Aorta (tissue), 5 donors: ENCODE measurements around the gene SLC6A19. TPM values are rescaled to one million over a fixed set of nuclear protein-coding genes. Genes with fewer than 3 reads are reported as not detected.

Experiments
- ATAC-seq: fragments of 200-7000 bp; cut with Tn5 transposase; one replicate; pipeline ENCODE4 v1.9.1; 2022; ENCODE audit warnings: moderate library complexity; ENCODE audit not compliant: low FRiP score
- DNase-seq, 2 donors: peaks; one replicate each; pipeline ENCODE4 v3.0.0-alpha.2; 2020
- H3K27ac ChIP-seq, 2 donors: one replicate each; pipeline ENCODE4 v1.5.1; 2013; ENCODE audit warnings: low read length in 2 of 2, mild to moderate bottlenecking in 2 of 2, moderate library complexity in 2 of 2, control low read depth in 1 of 2, inconsistent platforms in 1 of 2, low read depth in 1 of 2
- H3K27me3 ChIP-seq, 2 donors: one replicate each; pipeline ENCODE4 v1.6.1; 2013; ENCODE audit warnings: control low read depth in 1 of 2, low read length in 1 of 2, mild to moderate bottlenecking in 1 of 2, moderate library complexity in 1 of 2; ENCODE audit not compliant: insufficient read depth in 2 of 2, control insufficient read depth in 1 of 2
- H3K36me3 ChIP-seq, 2 donors: one replicate each; pipeline ENCODE4 v1.6.1; 2013; ENCODE audit warnings: control low read depth in 1 of 2, low read length in 1 of 2, mild to moderate bottlenecking in 1 of 2; ENCODE audit not compliant: insufficient read depth in 2 of 2, control insufficient read depth in 1 of 2
- H3K4me1 ChIP-seq, 2 donors: one replicate each; pipeline ENCODE4 v1.6.1; 2013; ENCODE audit warnings: low read length in 2 of 2, control low read depth in 1 of 2, mild to moderate bottlenecking in 1 of 2, moderate library complexity in 1 of 2; ENCODE audit not compliant: insufficient read depth in 2 of 2, control insufficient read depth in 1 of 2
- H3K4me3 ChIP-seq, 2 donors: one replicate each; pipeline ENCODE4 v1.5.1; 2013; ENCODE audit warnings: low read length in 2 of 2, control low read depth in 1 of 2, mild to moderate bottlenecking in 1 of 2
- H3K9me3 ChIP-seq: one replicate; pipeline ENCODE4 v1.6.1; 2013; ENCODE audit warnings: mild to moderate bottlenecking, low read length; ENCODE audit not compliant: control insufficient read depth
- WGBS, 2 donors: extraction: QIAGEN DNeasy Blood & Tissue Kit; methylation state at CpG; one replicate each; pipeline ENCODE4 v1.1.7; 2013; 5-methylcytosine and 5-hydroxymethylcytosine counted together
- intact Hi-C, 2 donors: fragments of 100-400 bp; cut with DNase I; formaldehyde crosslinking; loops; one replicate each; pipeline versions ENCODE4 v1.14.2 to v1.15.0; 2022
- polyA plus RNA-seq, 2 donors: library from polyadenylated mRNA; stranded (reverse); fragments of 200-250 nt; gene quantifications; one replicate each; pipeline ENCODE4 v1.2.3, GENCODE V29; 2013
- total RNA-seq, 2 donors: library from RNA; stranded (reverse); fragmentation: NEBNext Ultra II Directional; extraction: Animal tissue kit (Norgen Biotek cat#: 25700); gene quantifications; one replicate each; pipeline ENCODE4 v1.2.1, GENCODE V29; 2021
- donor health status: healthy with polysubstance abuse.
- donor health status: Bipolar disorder and iron deficiency.
- donor health status: DM: no; HTN: no; CAD: no.
- donor health status: DM: no; HTN: no; CAD: no.
- donor health status: DM: yes; HTN: yes; CAD: no.

Gene SLC6A19
- total and polyA plus RNA-seq, 4 donors: 0.12 to 9.5 TPM; not detected in 2

DNA sequence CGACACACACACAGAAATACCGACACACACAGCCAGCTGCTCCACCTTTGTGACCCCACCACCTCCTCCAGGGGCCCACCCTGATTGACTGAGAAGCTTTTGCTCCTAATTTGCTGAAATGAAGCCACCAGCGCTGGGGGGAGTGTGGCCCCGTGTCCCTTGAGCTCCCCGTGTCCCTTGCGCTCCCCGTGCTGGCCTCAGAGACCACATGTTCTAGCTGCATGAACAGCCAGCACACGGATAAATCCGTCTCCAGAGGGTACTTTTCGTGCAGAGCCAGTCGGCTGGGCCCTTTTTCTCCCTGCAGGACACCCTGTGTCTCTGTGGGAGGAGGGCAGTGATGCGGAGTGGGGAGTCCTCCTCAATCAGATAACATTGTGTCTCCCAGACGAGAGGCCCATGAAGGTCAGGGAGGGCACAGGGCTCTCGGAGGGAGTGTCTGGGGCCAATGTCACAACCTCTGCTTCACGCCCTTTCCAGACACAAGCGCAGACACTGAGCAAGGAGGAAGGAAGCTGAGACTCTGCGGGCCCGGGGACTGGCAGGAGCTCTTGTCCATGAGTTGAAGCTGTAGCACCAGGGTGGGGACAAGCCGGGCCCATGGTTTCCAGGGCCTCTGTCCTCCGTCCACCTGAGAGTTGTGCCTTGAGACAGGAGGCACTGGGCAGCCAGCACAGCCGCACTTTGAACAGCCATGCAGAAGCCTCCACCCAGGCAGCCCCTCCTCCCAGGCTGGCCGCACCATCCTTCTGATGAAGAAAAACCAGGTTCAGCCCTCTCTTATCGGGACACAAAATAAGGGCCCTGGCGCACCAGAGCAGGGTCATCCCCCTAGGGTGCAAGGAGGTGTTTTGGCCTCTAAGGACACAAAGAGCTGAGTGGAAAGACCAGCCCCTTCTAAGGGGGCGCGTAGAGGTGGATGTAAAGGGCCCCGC is 36.4 kb upstream of the SLC6A19 start:
- DNase-seq (peak in 1 of 2 donors; percentile 63), ATAC-seq (no peak)
- Histone ChIP-seq H3K27me3 (no peaks in the 10 kb centered on the region), H3K27ac (no peak overlapping the region), H3K36me3 (no peaks in the 10 kb centered on the region), H3K4me3 (no peak overlapping the region), H3K9me3 (no peaks in the 10 kb centered on the region), H3K4me1 (no peaks in the 10 kb centered on the region)
- WGBS, 2 donors: 74 to 76% methylated on average over 27 of the region's 27 CpGs
- intact Hi-C loops: loop anchor here in 1 of 2 donors (5.0 kb wide), 1 partner anchor 482 kb away; no protein-coding TSS in a partner anchor

GRCh38 chr5:1165864-1166263 is 35.5 kb upstream of the SLC6A19 start:
- DNase-seq (no peak), ATAC-seq (no peak)
- H3K36me3 ChIP-seq: no peaks in the 10 kb centered on the region
- no peak overlapping the region for H3K4me3 ChIP-seq
- no peaks in the 10 kb centered on the region for H3K27me3 ChIP-seq
- H3K9me3 ChIP-seq: no peaks in the 10 kb centered on the region
- intact Hi-C loops: loop anchor here in 1 of 2 donors (5.0 kb wide), 1 partner anchor 481 kb away; no protein-coding TSS in a partner anchor
- H3K27ac ChIP-seq: no peak overlapping the region
- H3K4me1 ChIP-seq: no peaks in the 10 kb centered on the region

DNA sequence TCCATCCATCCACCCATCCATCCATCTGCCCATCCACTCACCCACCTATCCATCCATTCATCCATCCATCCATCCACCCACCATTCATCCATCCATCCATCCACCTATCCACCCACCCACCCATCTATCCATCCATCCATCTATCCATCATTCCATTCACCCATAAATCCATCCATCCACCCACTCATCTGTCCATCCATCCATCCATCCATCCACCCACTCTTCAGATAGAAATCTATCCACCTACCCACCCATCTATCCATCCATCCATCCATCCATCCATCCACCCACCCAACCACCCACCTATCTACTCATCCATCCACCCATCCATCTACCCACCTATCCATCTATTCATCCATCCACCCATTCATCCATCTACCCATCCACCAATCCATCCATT is 35.0 kb upstream of the SLC6A19 start:
- Histone ChIP-seq H3K36me3 (no peaks in the 10 kb centered on the region), H3K27ac (no peak overlapping the region), H3K4me3 (no peak overlapping the region), H3K4me1 (no peaks in the 10 kb centered on the region), H3K27me3 (no peaks in the 10 kb centered on the region), H3K9me3 (no peaks in the 10 kb centered on the region)
- no peak for ATAC-seq
- intact Hi-C loops: loop anchor here in 1 of 2 donors (5.0 kb wide), 1 partner anchor 481 kb away; no protein-coding TSS in a partner anchor
- no peak for DNase-seq

DNA sequence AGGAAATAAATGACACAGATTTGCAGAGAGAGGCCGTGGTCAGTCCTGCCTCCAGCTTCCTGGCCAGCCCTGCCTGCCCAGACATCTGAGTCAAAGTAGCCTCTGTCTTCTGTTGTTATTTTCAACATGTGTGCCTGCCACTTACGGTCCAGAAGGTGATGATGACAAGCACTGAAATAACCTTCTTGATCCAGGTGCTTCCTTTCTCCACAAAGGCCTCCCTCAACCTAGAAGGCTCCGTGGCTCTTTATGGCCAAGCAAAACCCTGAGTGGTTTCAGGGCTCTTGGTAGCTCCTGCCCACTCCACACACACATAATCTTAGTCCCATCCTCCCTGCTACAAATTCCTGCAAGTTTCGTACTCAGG is 34.1 kb upstream of the SLC6A19 start:
- WGBS, 2 donors: 52 to 54% methylated on average over 4 of the region's 4 CpGs
- Histone ChIP-seq H3K9me3 (no peaks in the 10 kb centered on the region), H3K4me3 (no peak overlapping the region), H3K4me1 (no peaks in the 10 kb centered on the region), H3K27me3 (no peaks in the 10 kb centered on the region), H3K27ac (no peak overlapping the region), H3K36me3 (no peaks in the 10 kb centered on the region)
- DNase-seq: peak in 1 of 2 donors; percentile 28
- intact Hi-C loops: loop anchor here in 1 of 2 donors (5.0 kb wide), 1 partner anchor 480 kb away; no protein-coding TSS in a partner anchor
- no peak for ATAC-seq

- intact Hi-C loops: loop anchor here (2.0 to 5.0 kb wide), 2 partner anchors 477 to 479 kb away; no protein-coding TSS in a partner anchor
- no peaks in the 10 kb centered on the region for H3K9me3 ChIP-seq
- 20 to 24% methylated on average over 28 of the region's 28 CpGs for WGBS, 2 donors
- no peaks in the 10 kb centered on the region for H3K36me3 ChIP-seq
- no peaks in the 10 kb centered on the region for H3K27me3 ChIP-seq
- H3K27ac ChIP-seq: no peak overlapping the region
- H3K4me1 ChIP-seq: no peaks in the 10 kb centered on the region
- DNase-seq: peak; percentile 75 to 80
- peak; percentile 58 for ATAC-seq
- H3K4me3 ChIP-seq: no peak overlapping the region
Measured at GRCh38 chr5:1167728-1168709, 33.4 kb upstream of the SLC6A19 start.

GRCh38 chr5:1168796-1169195 is 32.6 kb upstream of the SLC6A19 start:
- DNase-seq (peak in 1 of 2 donors; percentile 36), ATAC-seq (no peak)
- WGBS, 2 donors: 87% methylated on average over 16 of the region's 16 CpGs
- Histone ChIP-seq H3K27me3 (no peaks in the 10 kb centered on the region), H3K9me3 (no peaks in the 10 kb centered on the region), H3K36me3 (no peaks in the 10 kb centered on the region), H3K27ac (no peak overlapping the region), H3K4me1 (no peaks in the 10 kb centered on the region), H3K4me3 (no peak overlapping the region)
- intact Hi-C loops: loop anchor here (2.0 to 5.0 kb wide), 2 partner anchors 476 to 479 kb away; no protein-coding TSS in a partner anchor

DNA sequence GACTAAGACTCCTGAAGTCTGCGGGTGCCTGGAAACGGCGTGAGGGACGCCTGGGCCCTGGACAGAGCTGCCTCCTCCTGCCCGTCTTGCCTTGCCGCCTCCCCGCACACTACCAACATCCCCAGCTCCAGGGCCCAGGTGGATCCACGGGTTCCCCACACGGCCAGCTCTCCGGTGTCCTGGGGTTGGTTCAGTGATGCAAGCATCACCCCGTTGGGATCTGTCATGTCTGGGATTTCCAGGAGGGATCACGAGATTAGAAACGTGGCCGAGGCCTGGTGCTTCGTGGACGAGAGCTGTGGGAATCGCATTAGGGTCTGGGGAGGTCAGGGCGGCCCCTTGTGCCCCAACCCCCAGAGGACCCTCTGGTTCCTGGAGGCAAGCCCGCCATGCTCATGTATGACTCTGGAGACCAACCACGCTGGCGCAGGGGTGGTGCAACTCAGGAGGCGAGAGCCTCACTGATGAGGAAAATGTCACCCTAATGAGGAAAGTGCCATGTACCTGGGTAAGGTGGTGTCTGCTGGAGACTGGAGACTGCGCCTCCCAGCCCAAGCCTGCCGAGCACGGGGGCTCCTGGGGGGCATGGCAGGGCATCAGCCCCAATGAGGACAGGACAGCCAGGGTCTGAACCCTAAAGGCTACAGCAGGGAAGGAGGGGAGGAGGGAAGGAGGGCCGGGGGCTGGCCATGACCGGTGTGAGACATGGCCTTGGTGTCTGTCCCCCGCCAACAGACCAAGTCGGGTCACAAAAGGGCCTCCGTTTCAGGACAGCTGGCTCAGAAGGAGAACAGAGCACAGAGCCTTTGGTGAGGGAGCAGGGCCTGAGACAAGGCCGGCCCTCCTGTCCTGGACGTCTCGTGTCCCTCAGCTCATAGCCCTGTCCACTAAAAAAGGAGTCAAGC is 31.9 kb upstream of the SLC6A19 start:
- no peaks in the 10 kb centered on the region for H3K4me1 ChIP-seq
- H3K9me3 ChIP-seq: no peaks in the 10 kb centered on the region
- intact Hi-C loops: loop anchor here (2.0 to 5.0 kb wide), 2 partner anchors 475 to 478 kb away; no protein-coding TSS in a partner anchor
- ATAC-seq (no peak), DNase-seq (peak; percentile 29 to 64)
- H3K36me3 ChIP-seq: no peaks in the 10 kb centered on the region
- no peaks in the 10 kb centered on the region for H3K27me3 ChIP-seq
- 89 to 91% methylated on average over 33 of the region's 33 CpGs for WGBS, 2 donors
- no peak overlapping the region for H3K4me3 ChIP-seq
- H3K27ac ChIP-seq: no peak overlapping the region
